ENCODE results near the gene INSYN2A. TPM values are rescaled to one million over a fixed set of nuclear protein-coding genes. Genes with fewer than 3 reads are reported as not detected.

Gene INSYN2A
- total RNA-seq, 1 experiment from 2014 or later, result 0.13 TPM

- TF ChIP-seq, protein P1, sequence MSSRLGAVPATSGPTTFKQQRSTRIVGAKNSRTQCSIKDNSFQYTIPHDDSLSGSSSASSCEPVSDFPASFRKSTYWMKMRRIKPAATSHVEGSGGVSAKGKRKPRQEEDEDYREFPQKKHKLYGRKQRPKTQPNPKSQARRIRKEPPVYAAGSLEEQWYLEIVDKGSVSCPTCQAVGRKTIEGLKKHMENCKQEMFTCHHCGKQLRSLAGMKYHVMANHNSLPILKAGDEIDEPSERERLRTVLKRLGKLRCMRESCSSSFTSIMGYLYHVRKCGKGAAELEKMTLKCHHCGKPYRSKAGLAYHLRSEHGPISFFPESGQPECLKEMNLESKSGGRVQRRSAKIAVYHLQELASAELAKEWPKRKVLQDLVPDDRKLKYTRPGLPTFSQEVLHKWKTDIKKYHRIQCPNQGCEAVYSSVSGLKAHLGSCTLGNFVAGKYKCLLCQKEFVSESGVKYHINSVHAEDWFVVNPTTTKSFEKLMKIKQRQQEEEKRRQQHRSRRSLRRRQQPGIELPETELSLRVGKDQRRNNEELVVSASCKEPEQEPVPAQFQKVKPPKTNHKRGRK (CRISPR knock-in tag; IDR thresholded peaks at IDR 0.05; ENCODE audit: borderline replicate concordance), result no peak
Observed at GRCh38 chr10:127228195-127228787, 31.9 kb upstream of the INSYN2A start (continued).

DNA sequence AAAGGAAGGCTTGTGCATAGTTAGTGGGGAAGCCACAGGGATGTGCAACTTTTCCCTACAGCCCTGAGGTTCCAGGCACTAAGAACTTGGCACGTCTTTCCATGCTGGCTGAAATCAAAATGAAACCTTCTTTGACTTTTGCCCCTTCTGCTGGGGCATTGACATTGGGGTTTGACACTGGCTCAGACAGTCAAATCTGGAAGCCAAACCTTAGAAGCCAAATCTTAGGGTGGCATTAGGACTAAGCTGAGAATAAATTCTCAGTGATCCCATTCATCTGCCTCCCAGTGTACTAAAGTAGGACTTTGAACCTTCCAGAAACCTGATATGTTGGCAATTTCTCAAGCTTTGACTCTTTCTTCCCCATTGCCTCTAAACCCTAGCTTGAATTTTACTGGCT, 31.3 kb upstream of the INSYN2A start:
- CTCF ChIA-PET, result no interaction called here
- no peak overlapping the region for H3K27ac Mint-ChIP-seq
- peaks cover 3% of the 10 kb centered on the region; the same call in 1 of the 2 replicates for H3K4me1 Mint-ChIP-seq
- H3K4me3 Mint-ChIP-seq, result no peak overlapping the region
- TF ChIP-seq NR3C1 (CRISPR knock-in tag; conservative IDR thresholded peaks at IDR 0.05; ENCODE audit: low read depth), result no peak
- TF ChIP-seq, protein P2, sequence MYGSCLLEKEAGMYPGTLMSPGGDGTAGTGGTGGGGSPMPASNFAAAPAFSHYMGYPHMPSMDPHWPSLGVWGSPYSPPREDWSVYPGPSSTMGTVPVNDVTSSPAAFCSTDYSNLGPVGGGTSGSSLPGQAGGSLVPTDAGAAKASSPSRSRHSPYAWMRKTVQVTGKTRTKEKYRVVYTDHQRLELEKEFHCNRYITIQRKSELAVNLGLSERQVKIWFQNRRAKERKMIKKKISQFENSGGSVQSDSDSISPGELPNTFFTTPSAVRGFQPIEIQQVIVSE (CRISPR knock-in tag; IDR thresholded peaks at IDR 0.05; ENCODE audit: borderline replicate concordance), result no peak
- no peak for TF ChIP-seq AR (CRISPR knock-in tag; IDR thresholded peaks at IDR 0.05)
- TF ChIP-seq, protein P3, sequence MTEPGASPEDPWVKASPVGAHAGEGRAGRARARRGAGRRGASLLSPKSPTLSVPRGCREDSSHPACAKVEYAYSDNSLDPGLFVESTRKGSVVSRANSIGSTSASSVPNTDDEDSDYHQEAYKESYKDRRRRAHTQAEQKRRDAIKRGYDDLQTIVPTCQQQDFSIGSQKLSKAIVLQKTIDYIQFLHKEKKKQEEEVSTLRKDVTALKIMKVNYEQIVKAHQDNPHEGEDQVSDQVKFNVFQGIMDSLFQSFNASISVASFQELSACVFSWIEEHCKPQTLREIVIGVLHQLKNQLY (CRISPR knock-in tag; IDR thresholded peaks at IDR 0.05), result no peak
- TF ChIP-seq, protein P4, sequence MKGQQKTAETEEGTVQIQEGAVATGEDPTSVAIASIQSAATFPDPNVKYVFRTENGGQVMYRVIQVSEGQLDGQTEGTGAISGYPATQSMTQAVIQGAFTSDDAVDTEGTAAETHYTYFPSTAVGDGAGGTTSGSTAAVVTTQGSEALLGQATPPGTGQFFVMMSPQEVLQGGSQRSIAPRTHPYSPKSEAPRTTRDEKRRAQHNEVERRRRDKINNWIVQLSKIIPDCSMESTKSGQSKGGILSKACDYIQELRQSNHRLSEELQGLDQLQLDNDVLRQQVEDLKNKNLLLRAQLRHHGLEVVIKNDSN (CRISPR knock-in tag; IDR thresholded peaks at IDR 0.05), result no peak
- no peak for TF ChIP-seq RORB (CRISPR knock-in tag; IDR thresholded peaks at IDR 0.05)
- no peaks in the 10 kb centered on the region for H3K36me3 Mint-ChIP-seq
- no peak for DNase-seq (ENCODE audit: low spot score)
- no peaks in the 10 kb centered on the region for H3K27me3 Mint-ChIP-seq (ENCODE audit: low read depth)
- POLR2A ChIA-PET, result no interaction called here
- no peaks in the 10 kb centered on the region for H3K9me3 Mint-ChIP-seq
- no peak for ATAC-seq

DNA sequence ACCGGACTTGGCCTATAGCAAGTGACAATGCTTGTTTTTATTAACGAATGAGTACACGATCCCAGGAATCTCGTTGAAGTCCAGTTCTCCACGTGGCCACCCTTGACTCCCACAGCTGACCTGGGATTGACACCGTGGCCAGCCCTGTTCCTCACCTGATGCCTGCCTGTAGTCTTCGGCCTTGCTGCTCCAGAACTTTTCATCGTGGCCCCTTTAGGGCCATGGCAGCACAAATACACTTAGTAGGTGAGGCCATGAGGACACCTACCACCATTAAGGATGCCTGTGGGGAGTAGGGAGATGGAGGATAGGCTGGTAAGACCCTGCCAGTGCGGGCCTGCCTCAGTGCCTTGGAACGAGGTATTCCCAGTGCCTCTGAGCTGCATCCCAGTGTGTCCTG, 30.6 kb upstream of the INSYN2A start:
- DNase-seq (ENCODE audit: low spot score) (no peak), ATAC-seq (no peak)
- ChIA-PET CTCF (no interaction called here), POLR2A (no interaction called here)
- TF ChIP-seq, protein P5, sequence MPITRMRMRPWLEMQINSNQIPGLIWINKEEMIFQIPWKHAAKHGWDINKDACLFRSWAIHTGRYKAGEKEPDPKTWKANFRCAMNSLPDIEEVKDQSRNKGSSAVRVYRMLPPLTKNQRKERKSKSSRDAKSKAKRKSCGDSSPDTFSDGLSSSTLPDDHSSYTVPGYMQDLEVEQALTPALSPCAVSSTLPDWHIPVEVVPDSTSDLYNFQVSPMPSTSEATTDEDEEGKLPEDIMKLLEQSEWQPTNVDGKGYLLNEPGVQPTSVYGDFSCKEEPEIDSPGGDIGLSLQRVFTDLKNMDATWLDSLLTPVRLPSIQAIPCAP (CRISPR knock-in tag; IDR thresholded peaks at IDR 0.05), result no peak
- no peak for TF ChIP-seq TP53 (CRISPR knock-in tag; IDR thresholded peaks at IDR 0.05)
- no peak for TF ChIP-seq FOXJ3 (CRISPR knock-in tag; IDR thresholded peaks at IDR 0.05; ENCODE audit: borderline replicate concordance)
- no peak for TF ChIP-seq ZBTB21 (CRISPR knock-in tag; IDR thresholded peaks at IDR 0.05; ENCODE audit: borderline replicate concordance)
- TF ChIP-seq ZNF219 (CRISPR knock-in tag; IDR thresholded peaks at IDR 0.05; ENCODE audit: borderline replicate concordance), result no peak
- no peak for TF ChIP-seq E2F5 (CRISPR knock-in tag; IDR thresholded peaks at IDR 0.05)
- no peak for TF ChIP-seq PRRX2 (CRISPR knock-in tag; IDR thresholded peaks at IDR 0.05)
- TF ChIP-seq ZNF263 (CRISPR knock-in tag; IDR thresholded peaks at IDR 0.05; ENCODE audit: low read depth), result no peak
- TF ChIP-seq, protein P6, sequence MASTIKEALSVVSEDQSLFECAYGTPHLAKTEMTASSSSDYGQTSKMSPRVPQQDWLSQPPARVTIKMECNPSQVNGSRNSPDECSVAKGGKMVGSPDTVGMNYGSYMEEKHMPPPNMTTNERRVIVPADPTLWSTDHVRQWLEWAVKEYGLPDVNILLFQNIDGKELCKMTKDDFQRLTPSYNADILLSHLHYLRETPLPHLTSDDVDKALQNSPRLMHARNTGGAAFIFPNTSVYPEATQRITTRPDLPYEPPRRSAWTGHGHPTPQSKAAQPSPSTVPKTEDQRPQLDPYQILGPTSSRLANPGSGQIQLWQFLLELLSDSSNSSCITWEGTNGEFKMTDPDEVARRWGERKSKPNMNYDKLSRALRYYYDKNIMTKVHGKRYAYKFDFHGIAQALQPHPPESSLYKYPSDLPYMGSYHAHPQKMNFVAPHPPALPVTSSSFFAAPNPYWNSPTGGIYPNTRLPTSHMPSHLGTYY (CRISPR knock-in tag; IDR thresholded peaks at IDR 0.05), result no peak
- TF ChIP-seq, protein P7, sequence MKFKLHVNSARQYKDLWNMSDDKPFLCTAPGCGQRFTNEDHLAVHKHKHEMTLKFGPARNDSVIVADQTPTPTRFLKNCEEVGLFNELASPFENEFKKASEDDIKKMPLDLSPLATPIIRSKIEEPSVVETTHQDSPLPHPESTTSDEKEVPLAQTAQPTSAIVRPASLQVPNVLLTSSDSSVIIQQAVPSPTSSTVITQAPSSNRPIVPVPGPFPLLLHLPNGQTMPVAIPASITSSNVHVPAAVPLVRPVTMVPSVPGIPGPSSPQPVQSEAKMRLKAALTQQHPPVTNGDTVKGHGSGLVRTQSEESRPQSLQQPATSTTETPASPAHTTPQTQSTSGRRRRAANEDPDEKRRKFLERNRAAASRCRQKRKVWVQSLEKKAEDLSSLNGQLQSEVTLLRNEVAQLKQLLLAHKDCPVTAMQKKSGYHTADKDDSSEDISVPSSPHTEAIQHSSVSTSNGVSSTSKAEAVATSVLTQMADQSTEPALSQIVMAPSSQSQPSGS (CRISPR knock-in tag; IDR thresholded peaks at IDR 0.05; ENCODE audit: borderline replicate concordance, low read depth), result no peak
- TF ChIP-seq IRF2 (CRISPR knock-in tag; IDR thresholded peaks at IDR 0.05; ENCODE audit: borderline replicate concordance, low read depth), result no peak
- no peaks in the 10 kb centered on the region for H3K36me3 Mint-ChIP-seq
- H3K9me3 Mint-ChIP-seq, result no peaks in the 10 kb centered on the region
- no peak overlapping the region for H3K4me3 Mint-ChIP-seq
- no peaks in the 10 kb centered on the region for H3K27me3 Mint-ChIP-seq (ENCODE audit: low read depth)
- H3K27ac Mint-ChIP-seq, result no peak overlapping the region
- peaks cover 3% of the 10 kb centered on the region; the same call in 1 of the 2 replicates for H3K4me1 Mint-ChIP-seq
